Adrenal gland (tissue), 12 donors: ENCODE results near the gene NOX5. TPM values are rescaled to one million over a fixed set of nuclear protein-coding genes. Genes with fewer than 3 reads are reported as not detected.

Source experiments
- DNase-seq, 7 donors: peaks; one replicate each; pipeline ENCODE4 v3.0.0-alpha.2; 2019 to 2020
- H3K27ac ChIP-seq, 5 donors: fragments of 200-600 bp; sonication (generic) in 4 of 5; 1 replicate in 3 of 5; 2 replicates in 2 of 5; pipeline versions ENCODE4 v1.5.1 to v1.8.0; 2016 to 2020; ENCODE audit warnings: mild to moderate bottlenecking in 1 of 5
- H3K27me3 ChIP-seq: fragments of 200-600 bp; 2 replicates; pipeline ENCODE4 v1.8.0; 2021
- H3K36me3 ChIP-seq, 2 donors: fragments of 200-600 bp; replicated peaks in 1 of 2; 1 replicate in 1 of 2; 2 replicates in 1 of 2; pipeline versions ENCODE4 v1.5.1 to v1.8.0; 2018 to 2022
- H3K4me1 ChIP-seq, 2 donors: fragments of 200-600 bp; replicated peaks in 1 of 2; 1 replicate in 1 of 2; 2 replicates in 1 of 2; pipeline versions ENCODE4 v1.5.1 to v1.8.0; 2018 to 2021
- H3K4me3 ChIP-seq, 4 donors: fragments of 200-600 bp; sonication (generic) in 3 of 4; one replicate each; pipeline ENCODE4 v1.5.1; 2016 to 2018
- H3K9me3 ChIP-seq, 3 donors: fragments of 200-600 bp; sonication (generic) in 1 of 3; replicated peaks in 1 of 3; 1 replicate in 2 of 3; 2 replicates in 1 of 3; pipeline versions ENCODE4 v1.5.1 to v1.8.0; 2016 to 2021
- CTCF ChIP-seq, 6 experiments: fragments of 450-650 bp in 4 of 6; fragments of 200-600 bp in 2 of 6; sonication (generic) in 1 of 6; IDR thresholded peaks; 1 replicate in 5 of 6; 2 replicates in 1 of 6; pipeline versions ENCODE4 v1.5.1 to v1.8.0; 2016 to 2021; ENCODE audit warnings: antibody characterized with exemption in 6 of 6, mild to moderate bottlenecking in 2 of 6, moderate library complexity in 1 of 6
- POLR2A ChIP-seq, 2 donors: fragments of 450-650 bp; IDR thresholded peaks; one replicate each; pipeline ENCODE4 v1.6.1; 2017; ENCODE audit warnings: antibody characterized with exemption in 2 of 2, mild to moderate bottlenecking in 2 of 2, moderate library complexity in 1 of 2
- WGBS, 4 donors: extraction: QIAGEN DNeasy Blood & Tissue Kit in 2 of 4; methylation state at CpG; one replicate each; pipeline versions ENCODE4 v1.1.5 to v1.1.7; 2013 to 2017; 5-methylcytosine and 5-hydroxymethylcytosine counted together
- intact Hi-C, 2 donors: fragments of 100-400 bp; cut with DNase I; formaldehyde crosslinking; loops; one replicate each; pipeline versions ENCODE4 v1.14.1 to v1.15.0; 2022 to 2023
- polyA plus RNA-seq, 3 donors: library from polyadenylated mRNA; stranded (reverse); fragments of 200-250 nt in 2 of 3; fragments of 350-450 nt in 1 of 3; fragmentation: Illumina TruSeq in 1 of 3; extraction: RNeasy Lipid Tissue Mini Kit (QIAGEN cat#74804) in 1 of 3; gene quantifications; one replicate each; pipeline ENCODE4 v1.2.3, GENCODE V29; 2013 to 2014
- total RNA-seq, 9 donors: library from RNA; depleted of rRNA in 4 of 9; stranded (reverse); fragments of >200 nt in 4 of 9; fragments of 120-200 nt in 1 of 9; fragmentation: NEBNext Ultra II Directional in 1 of 9; extraction: Animal tissue kit (Norgen Biotek cat#: 25700) in 1 of 9; gene quantifications; one replicate each; pipeline versions ENCODE4 v1.1.0 to v1.2.4, GENCODE V29; 2013 to 2023
- donor health status: healthy with polysubstance abuse.
- donor health status: Bipolar disorder and iron deficiency.
- donor health status: DM: yes; HTN: yes; CAD: no.
- donor health status: DM: no; HTN: no; CAD: no.
- donor health status: DM: no; HTN: no; CAD: no.
- donor health status: DM: yes; HTN: yes; CAD: no.

The NOX5 gene
- total and polyA plus RNA-seq, 12 donors, result 0.06 to 1.4 (median 0.63) TPM

DNA sequence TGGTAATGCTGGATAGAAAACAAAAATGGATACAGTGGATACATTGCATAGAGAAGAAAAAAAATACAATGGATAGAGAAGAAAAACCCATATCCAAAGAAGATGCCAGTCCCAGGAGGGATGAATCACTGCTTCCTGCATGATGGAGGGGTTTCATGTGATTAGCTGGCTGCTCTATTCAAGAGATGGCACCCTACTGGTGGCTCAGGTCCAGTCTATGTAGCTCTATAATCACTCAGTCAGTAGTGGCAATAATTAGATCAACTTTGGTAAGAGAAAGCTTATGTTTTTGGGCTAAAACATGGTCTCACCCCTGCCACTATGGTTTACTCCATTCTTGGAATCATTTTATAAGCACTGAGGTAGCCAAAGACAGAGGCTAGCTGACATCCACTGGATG is 33.7 kb upstream of the NOX5 start:
- Histone ChIP-seq H3K4me1 (no peaks in the 10 kb centered on the region), H3K27ac (no peak overlapping the region), H3K9me3 (no peaks in the 10 kb centered on the region), H3K36me3 (no peaks in the 10 kb centered on the region), H3K27me3 (no peaks in the 10 kb centered on the region), H3K4me3 (no peak overlapping the region)
- TF ChIP-seq CTCF (IDR thresholded peaks at IDR 0.05) (no peak), POLR2A (IDR thresholded peaks at IDR 0.05) (no peak)
- intact Hi-C loops, result no loop called here
- no peak for DNase-seq

- no peak for TF ChIP-seq CTCF (IDR thresholded peaks at IDR 0.05)
- intact Hi-C loops, result no loop called here
- no peak for DNase-seq
- Histone ChIP-seq H3K9me3 (no peaks in the 10 kb centered on the region), H3K27me3 (no peaks in the 10 kb centered on the region), H3K36me3 (no peaks in the 10 kb centered on the region), H3K27ac (no peak overlapping the region), H3K4me3 (no peak overlapping the region), H3K4me1 (no peaks in the 10 kb centered on the region)
- WGBS, 4 donors, result 88 to 93% (median 91%) methylated on average over 4 of the region's 4 CpGs
Observed at GRCh38 chr15:68981941-68982340, 32.6 kb upstream of the NOX5 start.

DNA sequence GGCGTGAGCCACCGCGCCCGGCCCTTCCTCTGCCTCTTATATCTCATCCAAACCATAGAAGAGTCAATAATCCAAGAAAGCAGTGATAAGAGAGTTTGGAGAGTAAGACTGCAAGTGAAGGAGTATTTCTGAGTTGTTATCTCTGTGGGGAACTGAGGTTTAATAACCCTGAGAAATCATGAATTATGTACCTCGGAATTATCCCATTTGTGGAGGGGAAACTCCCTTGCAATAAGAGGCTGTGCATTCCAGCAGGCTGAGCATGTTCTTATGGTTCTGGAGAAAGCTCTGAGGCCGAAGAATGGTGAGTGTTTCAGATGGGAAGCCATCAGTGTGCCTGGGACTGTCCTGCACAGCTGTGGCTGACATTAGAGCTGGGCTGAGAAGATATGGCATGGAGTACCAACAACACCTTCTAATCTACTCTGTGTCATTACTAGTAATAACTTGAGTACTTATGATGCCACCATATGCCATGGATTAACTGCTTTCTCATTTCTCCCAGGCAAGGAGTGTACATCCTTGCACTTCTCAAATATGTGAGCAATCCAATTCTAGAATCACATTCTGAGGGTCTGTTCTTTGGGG is 31.4 kb upstream of the NOX5 start:
- no peaks in the 10 kb centered on the region for H3K4me1 ChIP-seq
- no peaks in the 10 kb centered on the region for H3K9me3 ChIP-seq
- no peak overlapping the region for H3K4me3 ChIP-seq
- no peak for DNase-seq
- H3K36me3 ChIP-seq, result no peaks in the 10 kb centered on the region
- 91 to 94% (median 93%) methylated on average over 6 of the region's 6 CpGs for WGBS, 4 donors
- TF ChIP-seq POLR2A (IDR thresholded peaks at IDR 0.05), result no peak
- TF ChIP-seq CTCF (IDR thresholded peaks at IDR 0.05), result no peak
- intact Hi-C loops, result no loop called here
- H3K27me3 ChIP-seq, result no peaks in the 10 kb centered on the region
- no peak overlapping the region for H3K27ac ChIP-seq

GRCh38 chr15:68983961-68984481 is 30.5 kb upstream of the NOX5 start:
- TF ChIP-seq CTCF (IDR thresholded peaks at IDR 0.05) (no peak), POLR2A (IDR thresholded peaks at IDR 0.05) (no peak)
- Histone ChIP-seq H3K4me3 (no peak overlapping the region), H3K27me3 (no peaks in the 10 kb centered on the region), H3K4me1 (no peaks in the 10 kb centered on the region), H3K27ac (no peak overlapping the region), H3K9me3 (no peaks in the 10 kb centered on the region), H3K36me3 (no peaks in the 10 kb centered on the region)
- intact Hi-C loops, result no loop called here
- DNase-seq, result no peak
- 69 to 72% (median 69%) methylated on average over 4 of the region's 4 CpGs for WGBS, 4 donors
